Measurements from ENCODE around the gene IRX6.

Gene IRX6

GRCh38 chr16:55364811-55365210 is 40.8 kb downstream of the IRX6 start:
- no peak overlapping the region for H3K4me3 ChIP-seq (ENCODE audit: low read depth in 1 of 2, low read length in 2 of 2)
- TF ChIP-seq, protein P1, sequence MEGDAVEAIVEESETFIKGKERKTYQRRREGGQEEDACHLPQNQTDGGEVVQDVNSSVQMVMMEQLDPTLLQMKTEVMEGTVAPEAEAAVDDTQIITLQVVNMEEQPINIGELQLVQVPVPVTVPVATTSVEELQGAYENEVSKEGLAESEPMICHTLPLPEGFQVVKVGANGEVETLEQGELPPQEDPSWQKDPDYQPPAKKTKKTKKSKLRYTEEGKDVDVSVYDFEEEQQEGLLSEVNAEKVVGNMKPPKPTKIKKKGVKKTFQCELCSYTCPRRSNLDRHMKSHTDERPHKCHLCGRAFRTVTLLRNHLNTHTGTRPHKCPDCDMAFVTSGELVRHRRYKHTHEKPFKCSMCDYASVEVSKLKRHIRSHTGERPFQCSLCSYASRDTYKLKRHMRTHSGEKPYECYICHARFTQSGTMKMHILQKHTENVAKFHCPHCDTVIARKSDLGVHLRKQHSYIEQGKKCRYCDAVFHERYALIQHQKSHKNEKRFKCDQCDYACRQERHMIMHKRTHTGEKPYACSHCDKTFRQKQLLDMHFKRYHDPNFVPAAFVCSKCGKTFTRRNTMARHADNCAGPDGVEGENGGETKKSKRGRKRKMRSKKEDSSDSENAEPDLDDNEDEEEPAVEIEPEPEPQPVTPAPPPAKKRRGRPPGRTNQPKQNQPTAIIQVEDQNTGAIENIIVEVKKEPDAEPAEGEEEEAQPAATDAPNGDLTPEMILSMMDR (IDR thresholded peaks at IDR 0.05; ENCODE audit: borderline replicate concordance, extremely low read depth, low read length, poor library complexity, severe bottlenecking): no peak
- no peak for TF ChIP-seq EZH2 (IDR thresholded peaks at IDR 0.05; ENCODE audit: borderline replicate concordance, low read depth, low read length, severe bottlenecking)
- H3K4me1 ChIP-seq (ENCODE audit: insufficient read depth, low read length): no peaks in the 10 kb centered on the region
- no peak overlapping the region for H3K27ac ChIP-seq (ENCODE audit: low read length)
- no peaks in the 10 kb centered on the region for H3K36me3 ChIP-seq (ENCODE audit: insufficient read depth, low read length)
- no peaks in the 10 kb centered on the region for H3K9me3 ChIP-seq (ENCODE audit: insufficient read depth, low read length, severe bottlenecking)
- DNase-seq (no peak), ATAC-seq (ENCODE audit: insufficient read depth, low read depth) (no peak)
- H3K4me2 ChIP-seq (ENCODE audit: insufficient read depth, low read length): no peak overlapping the region
- no peaks in the 10 kb centered on the region for H3K79me2 ChIP-seq (ENCODE audit: insufficient read depth, low read length)
- H3K9ac ChIP-seq (ENCODE audit: low read depth, low read length): no peak overlapping the region
- H2AFZ ChIP-seq (ENCODE audit: low read depth, low read length): no peak overlapping the region
- peaks cover 4% of the 10 kb centered on the region for H3K27me3 ChIP-seq (ENCODE audit: insufficient read depth, low read length, poor library complexity)
- H4K20me1 ChIP-seq (ENCODE audit: insufficient read depth, low read length): no peaks in the 10 kb centered on the region

DNA sequence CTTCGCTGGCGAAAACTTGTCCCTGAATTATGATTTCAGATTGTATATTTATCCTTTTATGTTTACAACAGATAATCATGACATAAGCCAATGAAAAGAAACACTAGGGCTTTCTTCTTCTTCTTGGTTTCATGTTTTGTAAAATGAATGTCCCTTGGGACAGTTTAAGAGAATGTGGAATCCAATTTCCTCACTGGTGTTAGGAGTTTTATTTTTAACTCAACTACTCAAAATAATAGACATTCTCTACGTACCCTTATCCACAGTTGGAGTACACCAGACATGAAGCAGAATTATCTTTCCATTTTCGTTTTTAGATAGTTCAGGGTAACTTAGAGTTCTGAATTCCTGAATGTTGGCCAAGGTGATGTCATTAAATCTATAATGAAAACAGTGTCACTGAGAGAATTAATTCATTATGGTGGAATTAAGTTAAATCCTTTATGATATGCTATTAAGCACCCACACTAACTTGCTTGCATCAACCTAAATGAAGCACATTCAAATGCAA is 43.4 kb downstream of the IRX6 start:
- no peaks in the 10 kb centered on the region for H3K9me3 ChIP-seq (ENCODE audit: insufficient read depth, low read length, severe bottlenecking)
- H3K36me3 ChIP-seq (ENCODE audit: insufficient read depth, low read length): no peaks in the 10 kb centered on the region
- no peak overlapping the region for H3K9ac ChIP-seq (ENCODE audit: low read depth, low read length)
- H2AFZ ChIP-seq (ENCODE audit: low read depth, low read length): no peak overlapping the region
- ATAC-seq (ENCODE audit: insufficient read depth, low read depth) (no peak), DNase-seq (no peak)
- no peak overlapping the region for H3K4me2 ChIP-seq (ENCODE audit: insufficient read depth, low read length)
- TF ChIP-seq, protein P1 (IDR thresholded peaks at IDR 0.05; ENCODE audit: borderline replicate concordance, extremely low read depth, low read length, poor library complexity, severe bottlenecking): no peak
- TF ChIP-seq EZH2 (IDR thresholded peaks at IDR 0.05; ENCODE audit: borderline replicate concordance, low read depth, low read length, severe bottlenecking): no peak
- no peaks in the 10 kb centered on the region for H3K4me1 ChIP-seq (ENCODE audit: insufficient read depth, low read length)
- H3K4me3 ChIP-seq (ENCODE audit: low read depth in 1 of 2, low read length in 2 of 2): no peak overlapping the region
- peaks cover 4% of the 10 kb centered on the region for H3K27me3 ChIP-seq (ENCODE audit: insufficient read depth, low read length, poor library complexity)
- H3K79me2 ChIP-seq (ENCODE audit: insufficient read depth, low read length): no peaks in the 10 kb centered on the region
- no peak overlapping the region for H3K27ac ChIP-seq (ENCODE audit: low read length)
- H4K20me1 ChIP-seq (ENCODE audit: insufficient read depth, low read length): no peaks in the 10 kb centered on the region

GRCh38 chr16:55367866-55368603 is 44.0 kb downstream of the IRX6 start:
- no peaks in the 10 kb centered on the region for H3K79me2 ChIP-seq (ENCODE audit: insufficient read depth, low read length)
- H3K27ac ChIP-seq (ENCODE audit: low read length): no peak overlapping the region
- no peak overlapping the region for H3K4me3 ChIP-seq (ENCODE audit: low read depth in 1 of 2, low read length in 2 of 2)
- no peaks in the 10 kb centered on the region for H3K9me3 ChIP-seq (ENCODE audit: insufficient read depth, low read length, severe bottlenecking)
- no peak for DNase-seq
- no peaks in the 10 kb centered on the region for H3K4me1 ChIP-seq (ENCODE audit: insufficient read depth, low read length)
- H3K9ac ChIP-seq (ENCODE audit: low read depth, low read length): no peak overlapping the region
- H3K4me2 ChIP-seq (ENCODE audit: insufficient read depth, low read length): no peak overlapping the region
- TF ChIP-seq EZH2 (IDR thresholded peaks at IDR 0.05; ENCODE audit: borderline replicate concordance, low read depth, low read length, severe bottlenecking): no peak
- TF ChIP-seq, protein P1 (IDR thresholded peaks at IDR 0.05; ENCODE audit: borderline replicate concordance, extremely low read depth, low read length, poor library complexity, severe bottlenecking): no peak
- no peak for ATAC-seq (ENCODE audit: insufficient read depth, low read depth)
- H3K36me3 ChIP-seq (ENCODE audit: insufficient read depth, low read length): no peaks in the 10 kb centered on the region
- H4K20me1 ChIP-seq (ENCODE audit: insufficient read depth, low read length): no peaks in the 10 kb centered on the region
- H3K27me3 ChIP-seq (ENCODE audit: insufficient read depth, low read length, poor library complexity): peaks cover 4% of the 10 kb centered on the region
- no peak overlapping the region for H2AFZ ChIP-seq (ENCODE audit: low read depth, low read length)
